NCI-H146 treated with DMSO at 0.1 percent for 48 hours (cell line): ENCODE results near the gene OR5K3.
"Not testable (repeated sequence)": the region's sequence is repeated elsewhere in the genome, so short reads cannot be mapped to it uniquely, and the experiment has no call there.

Source experiments
- DNase-seq: peaks from one replicate; lab custom pipeline; 2025; ENCODE audit not compliant: unreplicated experiment; lab: John Stamatoyannopoulos, UW

Gene OR5K3, protein sequence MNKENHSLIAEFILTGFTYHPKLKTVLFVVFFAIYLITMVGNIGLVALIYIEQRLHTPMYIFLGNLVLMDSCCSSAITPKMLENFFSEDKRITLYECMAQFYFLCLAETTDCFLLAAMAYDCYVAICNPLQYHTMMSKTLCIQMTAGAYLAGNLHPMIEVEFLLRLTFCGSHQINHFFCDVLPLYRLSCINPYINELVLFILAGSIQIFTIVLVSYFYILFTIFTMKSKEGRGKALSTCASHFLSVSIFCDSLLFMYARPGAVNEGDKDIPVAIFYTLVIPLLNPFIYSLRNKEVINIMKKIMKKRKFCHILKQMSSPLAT

DNA sequence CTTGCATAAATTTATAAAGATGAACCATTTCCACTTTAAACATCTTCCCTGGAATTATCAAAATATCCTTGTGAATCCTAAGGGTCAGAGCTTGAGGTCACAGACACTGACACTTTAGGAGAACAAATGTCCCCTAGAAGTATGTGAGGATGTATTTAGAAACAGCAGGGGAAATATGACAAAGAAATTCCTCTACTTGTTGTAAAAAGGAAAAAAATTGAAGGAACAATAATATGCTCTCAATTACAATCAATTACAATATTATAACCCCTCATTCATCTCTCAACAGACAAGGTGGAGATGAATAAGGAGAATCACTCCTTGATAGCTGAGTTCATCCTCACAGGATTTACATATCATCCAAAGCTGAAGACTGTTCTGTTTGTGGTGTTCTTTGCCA is at the start of gene OR5K3:
OR5K3 (plus strand) TSS at position 301 of the 400 bp plus-strand sequence; CDS start at position 301, 0 bp downstream.
- no peak for DNase-seq

GRCh38 chr3:98341758-98342157 is 48.7 kb upstream of the OR5K3 start:
- DNase-seq, result no peak

DNA sequence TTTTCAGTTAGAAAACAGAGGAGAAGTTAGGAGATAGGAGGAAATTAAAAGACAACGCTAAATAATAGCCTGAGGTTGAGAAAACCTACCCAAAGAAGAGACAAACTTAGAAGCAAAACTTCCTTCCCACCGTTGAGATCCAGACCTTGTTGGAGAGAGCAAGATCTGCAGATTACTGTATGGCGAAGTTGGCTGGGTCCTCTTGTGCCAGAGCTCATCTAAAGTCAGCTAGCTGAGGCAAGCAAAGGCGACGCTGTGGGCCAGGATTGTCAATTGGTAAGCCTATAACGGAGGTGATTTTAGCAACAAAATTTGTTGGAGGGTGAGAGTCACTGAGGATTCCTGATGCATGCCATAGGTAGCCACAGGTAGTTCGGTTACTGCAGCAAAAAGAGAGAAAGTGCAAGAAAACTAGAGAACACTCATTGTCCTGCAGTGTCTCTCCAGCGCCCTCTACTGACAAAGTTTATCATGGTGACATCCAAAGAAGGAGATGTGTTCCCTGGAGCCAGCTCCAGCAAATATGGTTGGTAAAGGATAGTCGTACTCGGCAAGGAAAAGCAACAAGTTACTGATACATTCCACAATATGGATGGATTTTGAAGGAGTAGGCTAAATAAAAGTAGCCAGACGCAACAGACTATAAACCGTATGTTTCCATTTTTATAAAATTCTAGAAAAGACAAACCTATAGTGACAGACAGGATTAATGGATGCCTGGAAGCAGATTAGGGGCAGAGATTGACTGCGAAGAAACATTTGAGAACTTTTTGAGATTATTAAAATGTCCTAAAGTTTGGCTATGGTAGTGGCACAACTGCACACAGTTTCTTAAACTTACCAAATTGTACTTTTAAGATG is 46.6 kb upstream of the OR5K3 start:
- DNase-seq, result no peak

DNA sequence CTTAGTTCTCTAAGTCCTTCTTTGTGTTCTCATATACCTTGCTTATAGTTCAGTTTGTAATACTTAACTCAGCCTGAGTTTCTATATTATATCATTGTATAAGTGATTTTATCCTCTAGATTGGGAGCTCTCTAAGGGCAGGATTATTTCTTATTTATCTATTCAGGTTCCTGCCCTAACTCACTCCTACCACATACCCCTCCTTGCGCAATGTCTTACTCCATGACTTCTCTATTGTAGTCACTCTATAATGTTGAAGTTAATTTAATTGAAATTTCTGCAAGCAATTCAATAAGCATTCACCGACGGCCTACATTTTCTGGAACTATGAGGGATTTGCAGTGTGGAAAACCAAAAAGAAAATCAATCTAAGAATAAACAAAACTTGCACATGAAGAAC is 40.4 kb upstream of the OR5K3 start:
- no peak for DNase-seq

GRCh38 chr3:98353554-98353953 is 36.9 kb upstream of the OR5K3 start, which contains the start of gene OR5K4:
OR5K4 (plus strand) TSS chr3:98353854; CDS start chr3:98353854, 0 bp downstream.
- DNase-seq, result no peak

DNA sequence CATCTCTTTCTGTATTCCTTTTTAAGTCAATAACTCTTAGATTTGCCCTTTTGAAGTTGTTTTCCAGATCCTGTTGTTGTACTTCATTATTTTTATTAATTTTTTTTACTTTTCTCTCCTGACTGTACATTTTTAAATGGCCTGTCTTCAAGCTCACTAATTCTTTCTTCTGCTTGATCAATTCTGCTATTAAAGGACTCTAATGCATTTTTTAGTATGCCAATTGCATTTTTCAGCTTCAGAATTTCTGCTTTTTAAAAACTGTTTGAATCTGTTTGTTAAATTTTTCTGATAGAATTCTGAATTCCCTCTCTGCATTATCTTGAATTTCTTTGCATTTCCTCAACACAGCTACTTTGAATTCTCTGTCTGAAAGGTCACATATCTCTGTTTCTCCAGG is 31.2 kb upstream of the OR5K3 start:
- no peak for DNase-seq

DNA sequence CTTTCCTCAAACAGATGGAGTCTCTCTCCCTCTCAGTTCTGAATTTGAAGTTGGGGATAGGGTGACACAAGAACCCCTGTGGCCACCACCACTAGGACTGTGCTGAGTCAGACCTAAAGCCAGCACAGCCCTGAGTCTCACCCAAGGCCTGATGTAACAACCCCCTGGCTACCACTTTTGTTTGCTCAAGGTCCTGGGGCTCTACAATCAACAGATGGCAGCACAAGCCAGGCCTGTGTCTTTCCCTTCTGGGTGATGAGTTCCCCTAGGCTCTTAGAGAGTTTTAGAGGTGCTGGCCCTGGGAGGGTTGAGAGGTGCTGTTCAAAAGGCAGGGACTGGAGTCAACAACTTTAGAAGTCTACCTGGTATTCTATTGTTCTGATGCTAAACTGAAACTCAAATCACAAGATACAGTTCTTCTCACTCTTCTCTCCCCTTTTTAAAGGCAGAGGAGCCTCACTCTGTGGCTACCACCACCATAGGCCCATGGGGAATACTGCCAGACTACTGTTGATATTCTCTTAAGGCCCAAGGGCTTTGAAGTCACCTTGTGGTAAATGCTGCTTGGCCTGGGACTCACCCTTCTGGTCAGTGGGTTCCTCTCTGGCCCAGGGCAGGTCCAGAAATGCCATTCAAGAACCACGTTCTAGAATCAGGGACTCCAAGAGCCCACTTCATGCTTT is 30.3 kb upstream of the OR5K3 start:
- no peak for DNase-seq

DNA sequence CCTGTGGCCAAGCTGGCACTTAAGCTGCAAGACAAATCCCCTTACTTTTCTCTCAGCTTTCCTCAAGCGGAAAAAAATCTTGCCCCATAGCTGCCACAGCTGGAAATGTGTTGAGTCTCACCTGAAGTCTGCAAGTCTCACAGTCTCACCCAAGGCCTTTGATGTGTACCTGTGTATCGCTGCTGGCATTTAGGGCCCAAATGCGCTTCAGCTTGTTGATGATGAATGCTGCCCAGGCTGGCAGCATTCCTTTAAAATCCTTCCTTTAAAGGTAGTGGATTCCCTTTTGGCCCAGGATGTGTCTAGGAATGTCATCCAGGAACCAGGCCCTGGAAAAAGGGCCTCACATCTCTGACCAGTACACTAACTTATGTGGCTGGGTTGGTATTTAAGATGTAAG is 29.8 kb upstream of the OR5K3 start:
- DNase-seq, result no peak

DNA sequence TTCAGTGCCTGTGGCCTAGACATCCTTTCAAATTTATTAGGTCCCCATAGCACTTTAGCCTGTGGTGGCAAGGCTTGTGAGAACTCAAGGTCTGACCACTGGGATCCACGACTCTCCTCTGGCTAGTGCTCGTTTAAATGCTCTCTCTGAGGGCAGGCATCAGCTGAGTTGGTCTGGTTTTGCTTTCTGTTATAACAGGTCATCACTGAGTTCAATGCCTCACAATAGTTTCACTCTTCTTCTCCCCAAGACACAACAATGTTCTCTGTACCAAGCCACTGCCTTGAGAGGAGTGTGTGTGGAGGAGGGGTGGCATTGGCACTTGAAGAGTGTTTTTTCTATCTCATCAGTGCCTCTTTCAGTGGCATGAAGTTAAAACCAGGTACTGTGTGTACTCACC is 29.2 kb upstream of the OR5K3 start:
- no peak for DNase-seq

DNA sequence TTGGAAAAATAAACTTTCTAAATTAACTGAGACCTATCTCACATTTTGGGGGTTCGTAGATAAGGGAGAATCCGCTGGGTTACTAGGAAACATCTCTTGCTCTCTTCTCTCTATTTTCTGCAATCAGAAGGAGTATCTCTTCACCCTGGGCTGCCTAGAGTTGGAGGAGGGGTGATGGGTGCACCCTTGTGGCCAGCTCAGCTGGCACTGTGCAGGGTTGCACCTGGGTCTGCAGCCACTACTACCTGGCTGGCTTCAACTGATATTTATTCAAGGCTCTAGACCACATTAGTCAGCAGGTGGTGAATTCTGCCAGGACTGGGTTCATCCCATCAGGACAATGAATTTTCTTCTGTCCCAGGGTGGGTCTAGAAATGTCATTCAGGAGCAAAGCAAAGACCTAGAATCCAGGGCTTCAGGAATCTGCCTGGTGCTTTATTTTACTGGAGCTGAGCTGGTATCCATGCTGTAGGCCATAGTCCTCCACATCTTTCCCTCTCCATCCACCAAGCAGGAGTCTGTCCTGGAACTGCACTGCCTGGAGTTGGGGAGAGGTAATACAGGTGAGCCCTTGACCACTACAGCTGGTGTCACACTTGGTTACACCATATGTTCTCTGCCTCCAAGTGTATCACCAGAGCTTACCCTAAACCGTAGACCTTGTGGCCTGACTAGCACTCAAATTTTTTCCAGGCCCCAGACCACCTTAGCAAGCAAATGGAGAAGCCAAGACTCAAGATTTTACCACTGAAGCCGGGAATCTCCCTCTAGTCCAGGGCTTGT is 22.8 kb upstream of the OR5K3 start:
- no peak for DNase-seq

- no peak for DNase-seq
These were observed 19.3 kb upstream of the OR5K3 start for GRCh38 chr3:98371186-98371585.

DNA sequence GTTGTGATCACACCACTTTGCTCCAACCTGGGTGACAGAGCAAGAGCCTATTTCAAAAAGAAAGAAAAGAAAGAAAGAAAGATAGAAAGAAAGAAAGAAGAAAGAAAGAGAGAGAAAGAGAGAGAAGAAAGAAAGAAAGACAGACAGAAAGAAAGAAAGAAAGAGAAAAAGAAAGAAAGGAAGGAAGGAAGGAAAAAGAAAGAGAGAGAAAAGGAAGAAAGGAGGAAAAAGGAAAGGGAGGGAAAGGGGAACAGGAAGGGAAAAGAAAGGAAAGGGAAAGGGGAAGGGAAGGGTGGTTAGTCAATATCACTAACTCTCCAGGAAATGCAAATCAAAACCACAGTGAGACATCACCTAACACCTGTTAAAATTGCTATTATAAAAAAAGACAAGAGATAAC is 18.6 kb upstream of the OR5K3 start:
- no peak for DNase-seq

DNA sequence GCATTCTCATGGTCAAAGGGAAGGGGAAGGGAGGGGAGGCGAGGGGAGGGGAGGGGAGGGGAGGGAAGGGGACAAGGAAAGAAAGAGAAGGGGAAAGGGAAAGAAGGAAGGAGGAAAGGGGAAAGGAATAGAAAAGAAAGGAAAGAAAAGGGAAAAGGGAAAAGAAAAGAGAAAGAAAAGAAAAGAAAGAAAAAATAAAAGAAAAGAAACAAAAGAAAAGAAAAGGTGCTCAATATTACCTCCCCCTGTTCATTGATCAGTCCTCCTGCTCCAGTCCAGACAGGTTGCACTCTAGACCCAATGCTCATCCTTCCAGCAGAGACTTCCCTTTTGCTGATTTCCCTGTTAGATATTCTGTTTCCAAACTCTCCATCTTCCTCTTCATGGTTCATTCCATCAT is 18.0 kb upstream of the OR5K3 start:
- no peak for DNase-seq

GRCh38 chr3:98376631-98377030 is 13.8 kb upstream of the OR5K3 start:
- DNase-seq, result no peak

DNA sequence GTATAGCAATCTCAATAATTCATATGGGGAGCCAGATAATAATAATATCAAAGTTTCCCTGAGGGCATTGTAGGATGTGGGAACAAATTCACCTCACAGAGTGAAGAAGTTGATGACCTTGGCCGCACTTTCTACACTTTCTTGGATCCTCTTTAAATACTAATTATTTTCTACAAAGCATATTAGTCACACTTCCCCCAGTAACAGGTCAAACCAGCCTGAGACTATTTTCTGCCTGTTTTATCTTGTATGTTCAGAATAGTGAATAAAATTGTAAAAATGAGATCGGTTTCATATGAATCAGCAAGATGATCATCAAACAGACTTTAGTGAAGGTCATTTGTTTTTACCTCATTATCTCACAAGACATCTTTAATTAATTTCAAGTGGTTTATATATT is 2.3 kb upstream of the OR5K3 start:
- DNase-seq, result no peak

- no peak for DNase-seq
These were observed 4.6 kb downstream of the OR5K3 start for GRCh38 chr3:98395101-98395500.

- DNase-seq, result not testable (repeated sequence)
These were observed 6.0 kb downstream of the OR5K3 start for GRCh38 chr3:98396482-98396881.

DNA sequence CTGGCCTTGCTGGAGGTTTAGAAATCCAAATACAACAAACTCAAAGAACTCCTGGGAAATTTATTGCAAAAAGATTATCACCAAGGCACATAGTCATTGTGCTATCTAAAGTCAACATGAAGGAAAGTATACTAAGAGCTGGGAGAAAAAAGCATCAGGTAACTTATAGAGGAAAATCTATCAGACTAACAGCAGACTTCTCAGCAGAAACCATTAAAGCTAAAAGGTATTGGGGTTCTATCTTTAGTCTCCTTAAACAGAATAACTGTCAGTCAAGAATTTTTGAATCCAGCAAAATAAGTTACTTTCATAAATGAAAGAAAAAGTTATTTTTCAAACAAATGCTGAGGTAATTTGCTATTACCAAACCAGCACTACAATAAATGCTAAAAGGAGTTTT is 8.0 kb downstream of the OR5K3 start:
- no peak for DNase-seq

DNA sequence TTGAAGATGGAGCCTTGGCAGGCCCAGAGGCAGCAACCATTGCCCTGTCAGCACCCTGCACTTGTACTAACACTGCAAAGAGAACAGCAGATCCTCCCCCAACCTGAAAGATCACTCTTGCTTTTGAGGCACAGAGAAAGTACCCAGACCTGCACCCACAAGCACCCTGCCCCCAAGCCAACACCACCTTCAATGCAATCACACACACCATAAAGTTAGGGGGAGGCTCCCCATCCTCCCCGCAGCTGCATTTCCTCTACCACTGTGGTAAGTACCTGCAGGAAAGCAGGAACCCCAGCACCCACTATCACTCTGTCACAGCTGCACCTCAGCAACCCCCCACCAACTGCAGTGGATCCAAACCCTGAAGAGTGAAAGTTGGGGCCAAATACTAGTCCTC is 12.0 kb downstream of the OR5K3 start:
- no peak for DNase-seq

DNA sequence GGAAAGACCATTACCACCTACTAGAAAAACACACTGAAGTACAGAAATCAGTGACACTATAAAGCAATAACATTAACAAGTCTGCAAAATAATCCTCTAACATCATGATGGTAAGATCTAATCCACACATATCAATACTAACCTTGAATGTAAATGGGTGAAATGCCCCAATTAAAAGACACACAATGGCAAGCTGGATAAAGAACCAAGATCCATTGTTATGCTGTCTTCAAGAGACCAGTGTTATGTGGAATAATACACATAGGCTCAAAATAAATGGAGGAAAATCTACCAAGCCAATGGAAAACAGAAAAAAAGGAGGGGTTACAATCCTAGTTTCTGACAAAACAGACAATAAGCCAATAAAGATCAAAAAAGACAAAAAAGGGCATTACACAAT is 13.5 kb downstream of the OR5K3 start:
- no peak for DNase-seq

GRCh38 chr3:98406034-98406433 is 15.6 kb downstream of the OR5K3 start:
- no peak for DNase-seq
